Measurements from ENCODE around the gene TMPRSS4.
A peak's percentile ranks its signal among the peaks of the same experiment; 100 is the strongest.

TMPRSS4 gene

DNA sequence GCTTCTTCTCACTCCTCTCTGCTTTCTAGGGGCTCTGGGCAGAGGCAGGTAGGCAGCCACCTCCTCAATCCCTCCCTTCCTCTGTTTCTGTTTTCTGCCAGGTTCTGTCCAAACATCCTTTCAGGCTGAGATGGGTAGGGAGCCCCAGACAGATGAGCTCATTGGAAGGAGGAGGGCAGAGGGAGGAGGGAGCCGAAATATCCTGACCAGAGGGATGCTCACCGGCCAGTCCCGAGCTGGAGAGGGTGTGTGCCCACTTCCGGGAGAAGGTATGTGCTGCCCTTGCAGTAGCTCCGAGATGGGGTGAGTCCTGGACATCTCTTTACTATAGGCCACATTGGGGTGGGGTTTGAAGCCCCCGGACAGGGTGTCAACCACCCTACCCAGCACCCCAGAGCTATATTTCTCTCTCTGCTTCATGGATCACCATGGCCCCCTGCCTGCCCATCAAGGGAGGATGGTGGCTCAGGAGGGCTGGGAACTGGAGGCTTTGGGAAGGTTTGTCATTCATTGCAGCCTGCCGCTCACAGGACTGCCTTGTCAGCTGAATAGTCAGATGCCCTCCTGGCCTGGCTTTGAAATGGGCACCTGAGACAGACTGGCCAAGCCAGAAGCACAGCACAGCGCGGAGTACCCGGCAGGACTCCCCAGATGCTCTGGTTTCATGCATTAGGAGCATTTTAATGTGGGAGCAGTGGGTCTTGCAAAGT is 80.5 kb downstream of the TMPRSS4 start:
- DNase-seq, result no peak

DNA sequence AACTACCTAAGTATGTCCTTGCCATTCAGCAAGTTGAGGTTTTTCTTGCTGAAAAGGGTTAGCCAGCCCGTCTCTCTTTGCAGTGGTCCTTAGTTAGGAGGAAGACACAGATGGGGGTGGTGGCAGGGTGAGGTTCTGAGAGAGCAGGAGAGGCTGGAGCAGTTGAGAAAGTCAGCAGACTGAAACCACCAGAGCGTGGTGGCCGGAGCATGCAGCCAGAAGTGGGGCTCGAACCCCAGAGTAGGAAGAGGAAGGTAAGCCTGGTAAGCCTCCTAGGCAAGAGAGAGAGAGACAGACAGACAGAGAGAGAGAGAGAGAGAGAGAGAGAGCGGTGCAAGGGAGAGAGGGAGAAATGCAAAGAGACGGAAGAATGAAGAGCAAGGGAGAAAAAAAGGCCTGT is 84.9 kb downstream of the TMPRSS4 start:
- no peak for DNase-seq

DNA sequence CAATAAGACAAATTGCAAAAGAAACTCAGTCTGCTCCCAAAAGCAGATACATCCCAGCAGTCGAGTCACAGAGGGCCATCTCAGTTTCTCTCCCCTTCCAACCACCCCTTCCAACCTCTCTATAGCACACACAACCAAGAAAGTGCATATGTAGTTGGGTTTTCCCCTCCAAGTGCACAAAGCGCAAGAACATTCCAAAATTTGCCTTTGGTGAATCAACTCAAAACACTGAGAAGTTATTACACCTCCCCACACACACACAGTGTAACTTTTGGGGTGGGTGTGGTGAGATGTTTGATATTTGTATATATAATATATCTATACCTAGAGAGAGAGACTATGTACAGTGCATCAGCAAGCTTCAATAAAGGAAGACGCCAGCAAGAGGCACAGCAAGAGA is 86.0 kb downstream of the TMPRSS4 start:
- no peak for DNase-seq

- no peak for DNase-seq
Observed at GRCh38 chr11:118163494-118163893, 86.6 kb downstream of the TMPRSS4 start.

GRCh38 chr11:118164885-118165284 is 88.0 kb downstream of the TMPRSS4 start:
- no peak for DNase-seq

DNA sequence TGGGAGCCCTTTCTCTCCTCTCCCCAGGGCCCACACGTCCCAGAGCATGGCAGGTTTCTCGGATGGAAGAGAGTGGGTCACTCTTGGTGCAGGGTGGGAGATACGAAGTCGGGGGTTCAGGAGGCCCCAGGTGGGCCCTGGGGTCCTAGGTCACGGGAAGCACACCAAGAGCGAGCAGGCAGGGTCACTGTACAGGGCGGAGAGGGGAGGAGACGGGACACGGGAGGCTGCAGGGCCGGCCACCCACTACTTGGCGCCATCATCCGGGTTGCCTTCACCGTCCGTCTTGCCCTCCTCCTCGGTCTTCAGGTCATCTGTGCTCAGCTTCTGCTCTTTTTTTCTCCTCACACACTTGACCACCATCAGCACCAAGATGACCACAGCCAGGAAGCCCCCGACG is 89.8 kb downstream of the TMPRSS4 start:
- DNase-seq, result no peak

DNA sequence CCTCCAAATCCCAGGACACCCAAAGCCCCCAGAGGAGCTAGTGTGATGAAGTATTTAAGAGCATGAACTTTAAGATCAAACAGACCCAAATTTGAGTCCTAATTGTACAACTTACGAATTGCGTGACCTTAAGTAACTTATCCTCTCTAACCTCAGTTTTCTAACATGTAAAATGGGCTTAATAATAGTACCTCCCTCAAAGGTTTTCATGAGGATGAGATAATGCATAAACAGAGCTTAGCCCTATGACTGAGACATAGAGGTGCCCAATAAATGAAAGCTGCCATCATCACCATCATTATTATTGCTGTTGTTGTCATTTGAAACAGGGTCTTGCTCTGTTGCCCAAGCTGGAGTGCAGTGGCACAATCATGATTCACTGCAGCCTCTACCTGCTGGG is 90.4 kb downstream of the TMPRSS4 start:
- DNase-seq, result no peak

GRCh38 chr11:118167906-118168305 is 91.0 kb downstream of the TMPRSS4 start:
- DNase-seq, result no peak

GRCh38 chr11:118168316-118168715 is 91.4 kb downstream of the TMPRSS4 start:
- no peak for DNase-seq

DNA sequence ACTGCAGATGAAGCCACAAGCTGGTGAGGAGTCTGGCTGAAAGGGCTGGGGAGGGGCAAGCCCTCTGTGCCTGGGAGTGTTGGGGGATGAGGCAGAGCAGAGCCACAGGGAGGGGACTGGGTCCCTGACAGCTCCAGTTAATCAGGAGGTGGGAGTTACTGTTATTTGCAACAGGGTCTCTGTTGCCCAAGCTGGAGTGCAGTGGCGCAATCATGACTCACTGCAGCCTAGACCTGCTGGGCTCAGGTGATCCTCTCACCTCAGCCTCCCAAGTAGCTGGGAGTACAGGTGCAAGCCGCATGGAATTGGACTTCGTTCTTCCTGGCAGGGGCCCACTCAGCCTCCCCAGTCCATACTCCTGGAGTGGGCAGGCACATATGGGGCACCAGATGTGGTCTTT is 91.9 kb downstream of the TMPRSS4 start:
- no peak for DNase-seq

GRCh38 chr11:118169300-118170140 is 92.6 kb downstream of the TMPRSS4 start:
- DNase-seq, result no peak

GRCh38 chr11:118170231-118170630 is 93.4 kb downstream of the TMPRSS4 start:
- no peak for DNase-seq

DNA sequence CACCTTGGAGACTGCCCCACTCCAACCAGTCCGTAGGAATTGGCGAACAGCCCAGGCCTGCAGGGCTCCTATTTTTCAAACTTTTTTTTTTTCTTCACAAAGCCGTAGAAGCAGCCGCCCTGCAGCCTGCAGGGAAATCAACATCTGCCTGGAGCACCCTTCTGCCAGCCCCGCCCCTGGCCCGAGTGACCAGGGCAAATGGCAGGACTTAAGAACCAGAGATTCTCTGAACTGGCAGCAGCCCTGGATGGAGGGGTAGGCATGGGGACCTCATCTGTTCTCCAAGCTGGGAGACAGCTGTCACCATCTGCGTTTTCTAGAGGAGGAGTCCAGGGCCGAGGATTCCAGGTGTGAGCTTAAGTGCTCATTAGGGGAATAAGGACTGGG is 94.0 kb downstream of the TMPRSS4 start:
- peak; percentile 90 for DNase-seq
